GM12878 (cell line): ENCODE measurements around the gene ALDH6A1. TPM values are rescaled to one million over a fixed set of nuclear protein-coding genes. Genes with fewer than 3 reads are reported as not detected.

Experiments used
- ATAC-seq: fragments of 200-7000 bp; cut with Tn5 transposase; 3 replicates; pipeline ENCODE4 v1.9.1; 2020; ENCODE audit warnings: mild to moderate bottlenecking, moderate library complexity
- BruUV-seq: library from RNA; stranded (reverse); fragments of 400-500 nt; replicated peaks from 2 replicates; lab custom pipeline; 2021; lab: Mats Ljungman, UMichigan
- CTCF ChIA-PET: fragments of 300-600 bp; sonication (Branson Sonifier 250); formaldehyde crosslinking; extraction: SDS; loops from one replicate; lab custom pipeline; 2021; ENCODE audit warnings: inconsistent platforms; lab: Yijun Ruan, JAX
- POLR2A ChIA-PET: fragments of 350-600 bp; formaldehyde crosslinking; extraction: SDS; loops from one replicate; lab custom pipeline; 2021; ENCODE audit warnings: inconsistent platforms; lab: Charles Lee
- RAD21 ChIA-PET: fragments of 300-600 bp; sonication (Branson Sonifier 250); formaldehyde crosslinking; loops from one replicate; lab custom pipeline; 2023; ENCODE audit warnings: antibody characterized with exemption; ENCODE audit not compliant: unreplicated experiment; lab: Charles Lee
- SMC1A ChIA-PET: fragments of 300-600 bp; sonication (Branson Sonifier 250); formaldehyde crosslinking; loops from one replicate; lab custom pipeline; 2023; ENCODE audit not compliant: unreplicated experiment, uncharacterized antibody; lab: Charles Lee
- DNase-seq: peaks from one replicate; pipeline ENCODE4 v3.0.0-alpha.2; 2011; ENCODE audit warnings: low read depth, low spot score
- FAIRE-seq: peaks from 3 replicates; lab custom pipeline; 2011; peaks lifted over from hg19 to GRCh38; lab: Jason Lieb, UNC
- H2AFZ ChIP-seq: 2 replicates; pipeline ENCODE4 v1.6.0; 2011; ENCODE audit warnings: low read depth, low read length, control low read depth; ENCODE audit not compliant: control insufficient read depth
- H3K27ac ChIP-seq: 2 replicates; pipeline ENCODE4 v1.5.1; 2011; ENCODE audit warnings: control low read depth; ENCODE audit not compliant: control insufficient read depth, insufficient read depth
- H3K27me3 ChIP-seq, 2 experiments: replicated peaks in 1 of 2; 2 replicates each; pipeline versions ENCODE4 v1.6.0 to v1.6.1; 2011; ENCODE audit warnings: low read length in 1 of 2; ENCODE audit not compliant: control insufficient read depth in 2 of 2, insufficient read depth in 2 of 2
- H3K36me3 ChIP-seq, 2 experiments: 2 replicates each; pipeline ENCODE4 v1.5.1; 2011; ENCODE audit warnings: low read length in 1 of 2; ENCODE audit not compliant: control insufficient read depth in 2 of 2, insufficient read depth in 2 of 2
- H3K4me1 ChIP-seq: 2 replicates; pipeline ENCODE4 v1.6.1; 2011; ENCODE audit warnings: mild to moderate bottlenecking, low read length, moderate library complexity, mixed read lengths; ENCODE audit not compliant: control insufficient read depth, insufficient read depth
- H3K4me2 ChIP-seq: 2 replicates; pipeline ENCODE4 v1.6.0; 2011; ENCODE audit warnings: control low read depth; ENCODE audit not compliant: control insufficient read depth, insufficient read depth
- H3K4me3 ChIP-seq: fragments of 200-600 bp; sonication (generic); 2 replicates; pipeline ENCODE4 v1.5.1; 2016
- H3K79me2 ChIP-seq: 2 replicates; pipeline ENCODE4 v1.6.0; 2011; ENCODE audit warnings: low read length; ENCODE audit not compliant: control insufficient read depth, insufficient read depth
- H3K9ac ChIP-seq: 2 replicates; pipeline ENCODE4 v1.8.0; 2011; ENCODE audit warnings: low read length, control low read depth, mixed read lengths; ENCODE audit not compliant: control insufficient read depth, insufficient read depth
- H3K9me3 ChIP-seq: replicated peaks from 3 replicates; pipeline ENCODE4 v1.5.1; 2011; ENCODE audit warnings: mild to moderate bottlenecking, low read length; ENCODE audit not compliant: control insufficient read depth, insufficient read depth
- H4K20me1 ChIP-seq: 2 replicates; pipeline ENCODE4 v1.6.0; 2011; ENCODE audit not compliant: control insufficient read depth, insufficient read depth
- E2F4 ChIP-seq: IDR thresholded peaks from 2 replicates; pipeline ENCODE4 v1.6.1; 2012; ENCODE audit warnings: low read depth, low read length, improper control_type of control experiment
- NR2F1 ChIP-seq: fragments of 450-650 bp; conservative IDR thresholded peaks from 2 replicates; pipeline ENCODE4 v1.6.1; 2017; ENCODE audit warnings: mild to moderate bottlenecking
- RFX5 ChIP-seq: IDR thresholded peaks from 2 replicates; pipeline ENCODE4 v1.6.1; 2011; ENCODE audit warnings: low read depth, low read length, improper control_type of control experiment
- TCF3 ChIP-seq: IDR thresholded peaks from 2 replicates; pipeline ENCODE4 v1.6.1; 2012; ENCODE audit warnings: low read depth, mild to moderate bottlenecking, low read length, borderline replicate concordance; ENCODE audit not compliant: insufficient read depth
- ZNF384 ChIP-seq: IDR thresholded peaks from 2 replicates; pipeline ENCODE4 v1.6.1; 2012; ENCODE audit warnings: low read depth, mild to moderate bottlenecking, low read length, improper control_type of control experiment, borderline replicate concordance
- WGBS: methylation state at CpG from one replicate; pipeline ENCODE4 v1.1.6; 2016; ENCODE audit warnings: low lambda C conversion rate; ENCODE audit not compliant: insufficient replicate concordance, insufficient coverage; ENCODE audit errors: missing lambda C conversion rate; 5-methylcytosine and 5-hydroxymethylcytosine counted together
- in situ Hi-C: fragments of 300-500 bp; cut with MboI; formaldehyde crosslinking; loops from 9 replicates; pipeline ENCODE4 v1.14.3; 2018; ENCODE audit warnings: mixed read lengths
- intact Hi-C: fragments of 100-400 bp; cut with micrococcal nuclease; formaldehyde crosslinking; loops from one replicate; pipeline ENCODE4 v1.14.2; 2022; ENCODE audit not compliant: unreplicated experiment
- polyA plus RNA-seq, 11 experiments: library from polyadenylated mRNA; depleted of rRNA in 4 of 11; unstranded in 6 of 11; stranded (reverse) in 5 of 11; fragments of >200 nt; fragmentation: Nextera tagmentation in 4 of 11; fragmentation: Illumina TruSeq in 1 of 11; extraction: Ambion mirVana in 4 of 11; extraction: Trizol in 1 of 11; gene quantifications; 1 replicate in 1 of 11; 2 replicates in 10 of 11; pipeline versions ENCODE4 v1.2.1 to v1.2.3, GENCODE V29; 2011 to 2016; ENCODE audit warnings: inconsistent platforms in 2 of 11, missing spikeins in 2 of 11, low read depth in 1 of 11
- total RNA-seq, 4 experiments: library from RNA; depleted of rRNA in 3 of 4; stranded (reverse); fragments of >200 nt in 3 of 4; fragmentation: Illumina TruSeq in 1 of 4; extraction: Trizol in 1 of 4; gene quantifications; 2 replicates each; pipeline versions ENCODE4 v1.2.1 to v1.2.3, GENCODE V29; 2013 to 2021

The ALDH6A1 gene
- total and polyA plus RNA-seq, 10 of the 15 experiments (the other 5 are each of a cell fraction or from before 2014, with no cell fraction given) = 6.3 to 23.4 (median 9.8) TPM

GRCh38 chr14:74089251-74090020 lies 5.2 kb upstream of the ALDH6A1 start:
- Histone ChIP-seq H3K4me2 (no peak overlapping the region), H3K27me3 (no peaks in the 10 kb centered on the region), H3K36me3 (no peaks in the 10 kb centered on the region; a peak in 2 of 4 replicates), H3K4me1 (peaks cover 6% of the 10 kb centered on the region), H3K79me2 (peaks cover 35% of the 10 kb centered on the region), H3K9me3 (no peaks in the 10 kb centered on the region; the same call in 2 of the 3 replicates), H2AFZ (no peak overlapping the region), H3K27ac (no peak overlapping the region), H3K9ac (no peak overlapping the region), H3K4me3 (no peak overlapping the region), H4K20me1 (no peaks in the 10 kb centered on the region; the same call in 1 of the 2 replicates)
- BruUV-seq = no TSS peak
- in situ Hi-C loops (no loop called here), intact Hi-C loops (no loop called here)
- DNase-seq = no peak
- POLR2A ChIA-PET = no interaction called here
- FAIRE-seq = no peak
- RAD21 ChIA-PET = no interaction called here
- no peak for ATAC-seq
- SMC1A ChIA-PET = no interaction called here
- TF ChIP-seq NR2F1 (peak; percentile 40; the same call in 1 of the 2 replicates), RFX5 (no peak), TCF3 (0 out of 2 replicates have a peak, but pooled peaks have one; percentile 15), E2F4 (no peak), ZNF384 (0 out of 2 replicates have a peak, but pooled peaks have one; percentile 30)
- CTCF ChIA-PET = no interaction called here
- WGBS = 72% methylated on average over 8 of the region's 8 CpGs
